Cardiac ventricle fibroblast (primary cell): Measurements from ENCODE around the gene KMT2B. TPM values are rescaled to one million over a fixed set of nuclear protein-coding genes. Genes with fewer than 3 reads are reported as not detected.

Experiments used
- total RNA-seq: library from RNA; depleted of rRNA; stranded (reverse); fragments of >200 nt; gene quantifications from 2 replicates; pipeline ENCODE4 v1.2.3, GENCODE V29; 2015

KMT2B gene
- 12.6 and 13.1 TPM in 2 replicates for total RNA-seq

DNA sequence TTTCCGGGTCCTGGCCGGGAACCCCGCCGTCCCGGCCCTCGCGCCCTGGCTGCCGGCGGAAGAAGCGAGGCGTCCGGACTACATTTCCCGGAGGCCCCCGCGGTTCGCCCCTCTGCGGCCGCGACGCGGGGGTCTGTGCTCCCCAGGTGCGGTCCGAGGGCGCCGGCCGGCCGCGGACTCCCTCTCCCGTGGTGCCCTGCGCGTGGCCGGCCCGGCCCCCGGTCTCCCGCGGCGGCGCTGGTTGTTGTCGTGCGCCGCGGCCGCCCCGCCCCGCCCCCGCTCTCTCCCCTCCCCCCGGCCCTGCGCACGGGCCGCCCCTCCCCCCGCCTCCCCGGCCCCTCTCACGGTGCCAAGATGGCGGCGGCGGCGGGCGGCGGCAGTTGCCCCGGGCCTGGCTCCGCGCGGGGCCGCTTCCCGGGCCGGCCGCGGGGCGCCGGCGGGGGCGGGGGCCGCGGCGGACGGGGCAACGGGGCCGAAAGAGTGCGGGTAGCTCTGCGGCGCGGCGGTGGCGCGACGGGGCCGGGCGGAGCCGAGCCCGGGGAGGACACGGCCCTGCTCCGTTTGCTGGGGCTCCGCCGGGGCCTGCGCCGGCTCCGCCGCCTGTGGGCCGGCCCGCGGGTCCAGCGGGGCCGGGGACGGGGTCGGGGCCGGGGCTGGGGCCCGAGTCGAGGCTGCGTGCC, at the start of gene KMT2B:
KMT2B (plus strand) TSS at position 339 of the 680 bp plus-strand sequence; CDS start at position 355, 16 bp downstream.

DNA sequence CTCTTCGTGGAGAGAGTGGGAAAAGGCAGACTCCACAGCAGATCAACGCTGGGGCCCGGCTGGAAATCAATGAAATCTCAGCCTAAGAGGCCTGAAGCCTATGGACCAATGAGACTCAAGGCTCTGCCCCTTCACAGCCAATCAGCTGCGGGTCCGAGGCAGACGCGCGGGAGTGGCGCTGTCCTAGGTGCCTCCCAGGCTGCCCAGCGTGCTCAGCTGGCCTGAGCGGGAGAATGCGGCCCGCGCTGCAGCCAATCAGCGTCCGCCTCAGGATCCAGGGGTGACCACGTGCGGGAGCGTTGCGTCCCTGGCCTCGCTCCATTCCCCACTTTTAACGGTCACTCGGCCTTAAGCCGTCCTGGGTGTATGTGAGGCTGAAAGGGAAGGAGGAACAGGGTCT, 13.6 kb upstream of the KMT2B start, which contains the start of gene ZBTB32:
ZBTB32 (plus strand) TSS at position 341 of the 400 bp plus-strand sequence. CDS start 10,069 bp downstream, outside the sequence.

GRCh38 chr19:35742121-35742724, 24.4 kb downstream of the KMT2B start, which contains the start of gene IGFLR1:
TSS of gene IGFLR1 (minus strand) at chr19:35742452. CDS start at chr19:35741180, 1,272 bp downstream.

GRCh38 chr19:35745328-35746086, 27.7 kb downstream of the KMT2B start, which contains the start of the genes PSENEN and U2AF1L4:
TSS of gene PSENEN (plus strand) at chr19:35745651. CDS start at chr19:35745931, 280 bp downstream.
TSS of gene U2AF1L4 (minus strand) at chr19:35745418. CDS start at chr19:35745391, 27 bp downstream.

GRCh38 chr19:35748106-35749020, 30.6 kb downstream of the KMT2B start, which contains the start of gene LIN37:
TSS of gene LIN37 (plus strand) at chr19:35748576. CDS start at chr19:35748725, 149 bp downstream.

GRCh38 chr19:35756377-35757230, 38.8 kb downstream of the KMT2B start, which contains the start of gene HSPB6:
TSS of gene HSPB6 (minus strand) at chr19:35757029. CDS start at chr19:35757008, 21 bp downstream.

DNA sequence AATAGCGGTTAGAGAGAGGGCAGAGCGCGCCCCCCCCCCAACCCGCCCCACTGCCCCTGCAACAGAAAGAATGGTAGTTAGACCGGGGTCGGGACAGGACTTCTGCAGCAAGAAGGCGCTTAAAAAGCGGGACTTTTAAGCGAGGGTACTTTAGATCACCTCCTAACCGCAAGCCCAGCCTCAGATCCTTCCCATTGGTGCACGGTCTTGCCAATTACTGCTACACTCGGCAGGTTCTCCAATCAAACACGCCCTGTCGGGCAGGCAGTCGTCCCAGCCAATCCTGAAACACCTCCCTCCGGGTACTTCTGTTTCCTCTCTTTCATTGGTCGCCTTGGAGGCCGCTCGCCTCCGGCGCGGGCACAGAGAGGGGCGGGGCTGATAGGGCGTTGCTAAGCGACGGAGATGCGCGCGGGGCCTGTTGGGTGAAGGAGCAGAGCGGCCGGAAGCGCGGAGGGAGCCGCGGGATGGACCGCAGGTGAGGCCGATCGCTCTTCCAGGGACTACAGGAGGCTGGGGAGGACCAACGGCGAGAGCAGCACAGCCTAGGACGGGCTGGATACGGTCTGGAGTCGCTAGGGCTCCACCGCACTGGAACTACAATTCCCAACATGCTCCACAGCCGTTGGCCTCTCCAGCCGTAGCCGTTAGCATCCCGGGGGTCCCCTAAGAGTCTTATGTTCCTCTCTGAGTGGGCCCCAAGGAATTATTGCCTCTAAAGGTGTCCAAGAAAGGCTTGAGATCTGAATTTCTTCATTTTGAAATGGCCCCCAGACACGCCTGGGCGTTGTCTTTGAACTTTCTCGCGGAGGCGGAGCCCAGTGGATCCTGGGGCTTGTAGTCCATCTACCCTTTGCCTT, 40.2 kb downstream of the KMT2B start, which contains the start of gene PROSER3:
PROSER3 (plus strand) TSS at position 428 of the 860 bp plus-strand sequence; CDS start at position 468, 40 bp downstream.

DNA sequence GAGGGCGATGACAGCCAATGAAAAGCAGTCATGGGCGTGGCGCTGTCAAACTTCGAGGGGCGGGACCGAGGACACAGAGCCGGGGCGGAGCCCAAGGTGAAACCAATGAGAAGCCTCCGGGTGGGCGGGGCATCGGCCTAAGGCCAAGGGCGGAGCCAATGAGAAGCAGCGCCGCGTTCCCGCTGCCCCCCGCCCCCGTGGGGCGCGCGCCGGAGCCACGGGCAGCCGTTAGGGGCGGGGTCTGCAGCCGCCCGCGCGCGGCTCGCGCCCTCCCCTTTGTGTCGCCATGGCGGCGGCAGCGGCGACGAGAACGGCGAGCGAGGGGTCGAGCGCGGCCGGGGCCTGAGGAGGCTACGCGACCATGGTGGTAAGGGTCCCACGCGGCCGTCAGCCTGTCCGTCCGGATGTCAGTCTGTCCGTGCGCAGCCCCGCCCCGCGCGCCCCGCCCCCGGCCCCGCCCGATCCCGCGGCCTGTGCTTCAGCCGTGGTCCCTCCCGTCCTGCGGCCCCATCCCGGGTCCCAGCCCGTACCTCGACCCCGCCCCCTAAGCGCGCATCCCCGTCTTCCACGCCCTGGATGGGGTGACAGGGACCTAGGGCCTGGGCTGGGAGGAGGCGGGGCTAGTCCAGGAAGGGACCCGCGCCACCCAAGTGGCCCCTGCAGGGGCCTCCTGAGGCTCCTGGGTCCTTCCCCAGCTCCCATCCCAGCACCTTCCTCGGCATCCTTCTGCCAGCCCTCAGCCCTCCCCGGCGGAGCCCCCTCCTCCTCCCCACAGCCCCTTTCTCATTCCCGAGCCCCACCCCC, 57.7 kb downstream of the KMT2B start, which contains the start of gene ARHGAP33:
ARHGAP33 (plus strand) TSS at position 267 of the 804 bp plus-strand sequence; CDS start at position 362, 95 bp downstream.

Other genes with a start within 250 kb of the KMT2B start
- gene KRTDAP, start 227.5 kb upstream of the KMT2B start, total RNA-seq: not detected in 2 replicates
- 9.1 and 10.6 TPM in 2 replicates for gene DMKN, start 204.4 kb upstream of the KMT2B start, total RNA-seq
- gene SBSN, start 189.7 kb upstream of the KMT2B start, total RNA-seq: 22.7 and 28.3 TPM in 2 replicates
- gene GAPDHS, start 184.5 kb upstream of the KMT2B start, total RNA-seq: not detected in 2 replicates
- gene TMEM147, start 172.4 kb upstream of the KMT2B start, total RNA-seq: 60.7 and 79.1 TPM in 2 replicates
- gene ATP4A, start 154.3 kb upstream of the KMT2B start, total RNA-seq: not detected in 2 replicates
- gene PMIS2, start 131.8 kb upstream of the KMT2B start, total RNA-seq: not detected in 2 replicates
- 2.8 and 3.6 TPM in 2 replicates for gene HAUS5, start 105.3 kb upstream of the KMT2B start, total RNA-seq
- 59.5 and 62.7 TPM in 2 replicates for gene RBM42, start 89.0 kb upstream of the KMT2B start, total RNA-seq
- 0.88 and 1.2 TPM in 2 replicates for gene ETV2, start 76.3 kb upstream of the KMT2B start, total RNA-seq
- gene COX6B1, start 69.7 kb upstream of the KMT2B start, total RNA-seq: 457 and 613 TPM in 2 replicates
- gene UPK1A, start 51.5 kb upstream of the KMT2B start, total RNA-seq: 0.24 TPM in 1 of 2 replicates, not detected in the other
- gene ZBTB32, start 13.4 kb upstream of the KMT2B start, total RNA-seq: not detected in 2 replicates
- gene IGFLR1, start 24.4 kb downstream of the KMT2B start, total RNA-seq: 0.37 and 9.8 TPM in 2 replicates
- 2.0 and 4.4 TPM in 2 replicates for gene U2AF1L4, start 27.4 kb downstream of the KMT2B start, total RNA-seq
- 33.8 and 46.2 TPM in 2 replicates for gene PSENEN, start 27.6 kb downstream of the KMT2B start, total RNA-seq
- gene LIN37, start 30.6 kb downstream of the KMT2B start, total RNA-seq: 8.1 and 9.4 TPM in 2 replicates
- gene HSPB6, start 39.0 kb downstream of the KMT2B start, total RNA-seq: 140 and 169 TPM in 2 replicates
- gene PROSER3, start 40.2 kb downstream of the KMT2B start, total RNA-seq: 6.1 and 6.7 TPM in 2 replicates
- gene ARHGAP33, start 57.6 kb downstream of the KMT2B start, total RNA-seq: 0.44 and 2.0 TPM in 2 replicates
- gene PRODH2, start 94.8 kb downstream of the KMT2B start, total RNA-seq: not detected in 2 replicates
- not detected in 2 replicates for gene NPHS1, start 134.5 kb downstream of the KMT2B start, total RNA-seq
- gene KIRREL2, start 138.9 kb downstream of the KMT2B start, total RNA-seq: 0.19 TPM in 1 of 2 replicates, not detected in the other
- 4.4 and 5.5 TPM in 2 replicates for gene APLP1, start 150.6 kb downstream of the KMT2B start, total RNA-seq
- 3.6 and 4.7 TPM in 2 replicates for gene NFKBID, start 182.5 kb downstream of the KMT2B start, total RNA-seq
- gene HCST, start 184.5 kb downstream of the KMT2B start, total RNA-seq: not detected in 2 replicates
- not detected in 2 replicates for gene TYROBP, start 190.3 kb downstream of the KMT2B start, total RNA-seq
- gene LRFN3, start 218.4 kb downstream of the KMT2B start, total RNA-seq: 15.5 and 20.4 TPM in 2 replicates